Fibroblast of lung (primary cell): ENCODE data around the gene OSBPL1A. TPM values are rescaled to one million over a fixed set of nuclear protein-coding genes. Genes with fewer than 3 reads are reported as not detected.

Experiments used
- DNase-seq, 2 donors: peaks; one replicate each; pipeline versions ENCODE4 v3.0.0 to v3.0.0-alpha.2; 2010; ENCODE audit warnings: low read depth in 2 of 2
- H2AFZ ChIP-seq: 2 replicates; pipeline ENCODE4 v1.5.1; 2012; ENCODE audit warnings: low read length, control low read depth, inconsistent platforms
- H3K27ac ChIP-seq: 2 replicates; pipeline ENCODE4 v1.5.1; 2011; ENCODE audit warnings: low read length, control low read depth; ENCODE audit not compliant: insufficient read depth
- H3K27me3 ChIP-seq: 2 replicates; pipeline ENCODE4 v1.5.1; 2011; ENCODE audit warnings: mild to moderate bottlenecking, low read length; ENCODE audit not compliant: control insufficient read depth, insufficient read depth
- H3K36me3 ChIP-seq: 2 replicates; pipeline ENCODE4 v1.5.1; 2011; ENCODE audit warnings: low read length; ENCODE audit not compliant: control insufficient read depth, insufficient read depth
- H3K4me1 ChIP-seq: 2 replicates; pipeline ENCODE4 v1.5.1; 2011; ENCODE audit warnings: low read length; ENCODE audit not compliant: control insufficient read depth, insufficient read depth; ENCODE audit errors: extremely low read depth
- H3K4me2 ChIP-seq: 2 replicates; pipeline ENCODE4 v1.5.1; 2011; ENCODE audit warnings: low read length, control low read depth; ENCODE audit not compliant: insufficient read depth; ENCODE audit errors: extremely low read depth
- H3K4me3 ChIP-seq, 4 experiments: fragments of 200-600 bp in 1 of 4; sonication (generic) in 1 of 4; replicated peaks in 1 of 4; 2 replicates each; pipeline ENCODE4 v1.5.1; 2011 to 2016; ENCODE audit warnings: low read length in 4 of 4, low read depth in 3 of 4, mild to moderate bottlenecking in 3 of 4, control low read depth in 2 of 4, inconsistent platforms in 1 of 4, mixed read lengths in 1 of 4; ENCODE audit not compliant: insufficient read depth in 1 of 4; ENCODE audit errors: control extremely low read depth in 1 of 4
- H3K79me2 ChIP-seq: 2 replicates; pipeline ENCODE4 v1.5.1; 2012; ENCODE audit warnings: mild to moderate bottlenecking, low read length, inconsistent platforms; ENCODE audit not compliant: control insufficient read depth, insufficient read depth
- H3K9ac ChIP-seq: 2 replicates; pipeline ENCODE4 v1.5.1; 2011; ENCODE audit warnings: mild to moderate bottlenecking, low read length, control low read depth; ENCODE audit not compliant: insufficient read depth
- H3K9me3 ChIP-seq: 2 replicates; pipeline ENCODE4 v1.5.1; 2012; ENCODE audit warnings: low read depth, low read length; ENCODE audit not compliant: control insufficient read depth, insufficient read depth
- H4K20me1 ChIP-seq: 2 replicates; pipeline ENCODE4 v1.5.1; 2011; ENCODE audit warnings: low read length; ENCODE audit not compliant: control insufficient read depth, insufficient read depth; ENCODE audit errors: extremely low read depth
- EZH2 ChIP-seq: IDR thresholded peaks from 2 replicates; pipeline ENCODE4 v1.5.1; 2012; ENCODE audit warnings: low read length, control low read depth, mild to moderate bottlenecking; ENCODE audit errors: missing control alignments
- polyA plus RNA-seq, 2 donors: library from polyadenylated mRNA; depleted of rRNA in 1 of 2; stranded (reverse) in 1 of 2; unstranded in 1 of 2; fragments of >200 nt; gene quantifications; 2 replicates each; pipeline ENCODE4 v1.2.1, GENCODE V29; 2011 to 2012; ENCODE audit warnings: missing spikeins in 1 of 2
- total RNA-seq: library from RNA; depleted of rRNA; stranded (reverse); fragments of >200 nt; gene quantifications from 2 replicates; pipeline ENCODE4 v1.2.1, GENCODE V29; 2014
- TF ChIP-seq, protein P1 (sequence below), 2 donors: IDR thresholded peaks in 1 of 2; conservative IDR thresholded peaks in 1 of 2; 1 replicate in 1 of 2; 2 replicates in 1 of 2; pipeline ENCODE4 v1.5.1; 2011 to 2012; ENCODE audit warnings: low read length in 2 of 2, control low read depth in 1 of 2, inconsistent platforms in 1 of 2, low read depth in 1 of 2, mild to moderate bottlenecking in 1 of 2

The OSBPL1A gene
- total and polyA plus RNA-seq, 2 donors (not counting 1 experiment from before 2014, with no cell fraction given) = 67.5 to 73.3 TPM

- Histone ChIP-seq H3K27ac (no peak overlapping the region), H4K20me1 (no peaks in the 10 kb centered on the region), H3K79me2 (peaks cover 11% of the 10 kb centered on the region), H3K9me3 (no peaks in the 10 kb centered on the region), H3K9ac (no peak overlapping the region), H2AFZ (no peak overlapping the region), H3K4me1 (peaks cover 4% of the 10 kb centered on the region), H3K36me3 (no peaks in the 10 kb centered on the region), H3K4me2 (no peak overlapping the region), H3K4me3 (no peak overlapping the region), H3K27me3 (no peaks in the 10 kb centered on the region)
- no peak for TF ChIP-seq EZH2
- no peak for DNase-seq
Measured at GRCh38 chr18:24266131-24266530, 131.5 kb downstream of the OSBPL1A start.

- H3K9ac ChIP-seq = no peak overlapping the region
Measured at GRCh38 chr18:24265502-24266064, 132.0 kb downstream of the OSBPL1A start.

GRCh38 chr18:24263050-24263449 is 134.6 kb downstream of the OSBPL1A start:
- Histone ChIP-seq H3K36me3 (no peaks in the 10 kb centered on the region), H3K4me2 (no peak overlapping the region), H3K27me3 (no peaks in the 10 kb centered on the region), H3K79me2 (peaks cover 2% of the 10 kb centered on the region), H3K9me3 (no peaks in the 10 kb centered on the region), H2AFZ (no peak overlapping the region), H3K27ac (no peak overlapping the region), H3K4me1 (peaks cover 4% of the 10 kb centered on the region), H3K4me3 (no peak overlapping the region), H4K20me1 (no peaks in the 10 kb centered on the region), H3K9ac (no peak overlapping the region)
- TF ChIP-seq EZH2 = no peak
- no peak for DNase-seq

More at GRCh38 chr18:24265502-24266064, 132.0 kb downstream of the OSBPL1A start:
- Histone ChIP-seq H3K79me2 (peaks cover 11% of the 10 kb centered on the region), H3K27ac (no peak overlapping the region), H3K27me3 (no peaks in the 10 kb centered on the region), H3K36me3 (no peaks in the 10 kb centered on the region), H3K9me3 (no peaks in the 10 kb centered on the region), H3K4me1 (peaks cover 4% of the 10 kb centered on the region), H2AFZ (no peak overlapping the region), H3K4me3 (no peak overlapping the region), H3K4me2 (no peak overlapping the region), H4K20me1 (no peaks in the 10 kb centered on the region)
- no peak for DNase-seq
- no peak for TF ChIP-seq EZH2
- TF ChIP-seq, protein P1, sequence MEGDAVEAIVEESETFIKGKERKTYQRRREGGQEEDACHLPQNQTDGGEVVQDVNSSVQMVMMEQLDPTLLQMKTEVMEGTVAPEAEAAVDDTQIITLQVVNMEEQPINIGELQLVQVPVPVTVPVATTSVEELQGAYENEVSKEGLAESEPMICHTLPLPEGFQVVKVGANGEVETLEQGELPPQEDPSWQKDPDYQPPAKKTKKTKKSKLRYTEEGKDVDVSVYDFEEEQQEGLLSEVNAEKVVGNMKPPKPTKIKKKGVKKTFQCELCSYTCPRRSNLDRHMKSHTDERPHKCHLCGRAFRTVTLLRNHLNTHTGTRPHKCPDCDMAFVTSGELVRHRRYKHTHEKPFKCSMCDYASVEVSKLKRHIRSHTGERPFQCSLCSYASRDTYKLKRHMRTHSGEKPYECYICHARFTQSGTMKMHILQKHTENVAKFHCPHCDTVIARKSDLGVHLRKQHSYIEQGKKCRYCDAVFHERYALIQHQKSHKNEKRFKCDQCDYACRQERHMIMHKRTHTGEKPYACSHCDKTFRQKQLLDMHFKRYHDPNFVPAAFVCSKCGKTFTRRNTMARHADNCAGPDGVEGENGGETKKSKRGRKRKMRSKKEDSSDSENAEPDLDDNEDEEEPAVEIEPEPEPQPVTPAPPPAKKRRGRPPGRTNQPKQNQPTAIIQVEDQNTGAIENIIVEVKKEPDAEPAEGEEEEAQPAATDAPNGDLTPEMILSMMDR (conservative IDR thresholded peaks at IDR 0.05 in 1 of 2, IDR thresholded peaks at IDR 0.05 in 1 of 2; ENCODE audit: low read depth in 1 of 2, low read length in 2 of 2) = no peak

GRCh38 chr18:24262087-24262486 is 135.5 kb downstream of the OSBPL1A start:
- H3K9me3 ChIP-seq = no peaks in the 10 kb centered on the region
- no peaks in the 10 kb centered on the region for H3K36me3 ChIP-seq
- H3K4me1 ChIP-seq = peaks cover 4% of the 10 kb centered on the region
- no peak overlapping the region for H3K27ac ChIP-seq
- H3K79me2 ChIP-seq = peaks cover 2% of the 10 kb centered on the region
- peak overlapping the region; percentile 7 for H3K4me2 ChIP-seq
- DNase-seq = peak; percentile 20 to 45
- no peak overlapping the region for H2AFZ ChIP-seq
- no peaks in the 10 kb centered on the region for H3K27me3 ChIP-seq
- H4K20me1 ChIP-seq = no peaks in the 10 kb centered on the region
- no peak overlapping the region for H3K4me3 ChIP-seq
- H3K9ac ChIP-seq = no peak overlapping the region
- TF ChIP-seq, protein P1 (conservative IDR thresholded peaks at IDR 0.05 in 1 of 2, IDR thresholded peaks at IDR 0.05 in 1 of 2; ENCODE audit: low read depth in 1 of 2, low read length in 2 of 2) = no peak
